GM19455 (cell line): ENCODE results near the gene HOXB7.

Experiments used
- ATAC-seq: cut with Tn5 transposase; IDR thresholded peaks from one replicate; pipeline ENCODE4 v1.9.1; 2021; ENCODE audit not compliant: unreplicated experiment

HOXB7 gene

DNA sequence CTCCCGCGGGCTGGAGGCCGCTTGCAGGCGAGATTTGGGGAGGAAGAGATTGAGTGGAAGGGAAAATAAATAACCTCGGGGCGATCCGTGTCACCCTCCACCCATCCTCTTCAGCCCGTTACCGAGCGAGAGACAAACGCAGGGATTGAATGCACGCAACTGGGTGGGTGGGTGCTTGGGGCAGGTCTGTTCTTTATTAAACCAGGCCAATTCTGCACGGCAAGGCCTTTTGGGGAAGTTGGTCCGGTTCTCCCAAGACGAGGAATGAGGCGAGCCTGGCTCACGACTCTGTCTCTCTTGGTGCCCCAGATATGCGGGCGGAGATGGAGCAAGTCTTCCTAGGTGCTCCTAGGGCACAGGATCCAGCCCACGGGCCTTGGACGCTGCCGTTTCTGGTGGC lies 396 bp upstream of the HOXB7 start:
- ATAC-seq, result no peak

DNA sequence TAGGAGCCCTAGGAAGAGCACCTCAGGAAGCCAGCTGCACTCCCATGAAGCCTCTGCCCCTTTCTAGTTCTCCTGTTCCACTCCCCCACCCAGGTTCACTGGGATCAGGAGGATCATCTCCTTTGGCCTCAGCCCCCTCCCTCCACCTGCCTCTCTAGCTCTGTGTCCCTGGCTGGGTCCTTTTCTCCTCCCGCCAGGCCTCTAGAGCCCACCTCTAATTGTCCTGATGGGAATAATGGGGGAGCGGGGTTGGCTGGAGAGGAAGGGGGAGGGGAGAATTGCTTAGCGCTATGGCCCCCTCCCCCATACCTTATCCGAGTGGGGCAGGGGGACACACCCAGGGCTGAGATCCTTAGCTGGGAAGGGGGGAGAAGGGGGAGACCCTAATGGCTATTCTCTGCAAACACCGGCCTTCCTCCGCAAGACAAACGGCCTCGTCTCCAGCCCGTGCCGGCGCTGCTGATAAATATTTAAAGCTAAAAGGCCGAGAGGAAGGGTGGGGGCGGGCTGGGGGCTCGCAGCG lies 997 bp downstream of the HOXB7 start:
- ATAC-seq, result no peak

DNA sequence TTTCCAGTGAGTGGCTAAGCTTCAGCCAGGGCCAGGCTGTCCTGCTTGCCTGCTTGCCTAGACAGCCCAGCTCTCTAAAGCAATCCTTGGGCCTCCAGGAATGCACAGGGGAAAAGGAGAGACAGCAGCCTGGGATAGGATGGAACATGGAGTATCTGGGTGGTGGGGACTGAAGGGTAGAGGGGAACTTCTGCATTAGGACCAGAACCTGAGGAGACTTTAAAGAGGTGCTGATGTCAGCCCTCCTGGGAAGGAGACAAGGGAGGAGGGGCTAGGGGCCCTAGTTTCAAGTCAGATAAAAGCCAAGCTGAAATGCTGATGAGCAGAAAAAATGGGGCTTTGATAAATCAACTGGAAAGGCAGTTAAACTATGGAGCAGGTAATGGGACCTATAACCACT lies 1.8 kb downstream of the HOXB7 start:
- no peak for ATAC-seq

DNA sequence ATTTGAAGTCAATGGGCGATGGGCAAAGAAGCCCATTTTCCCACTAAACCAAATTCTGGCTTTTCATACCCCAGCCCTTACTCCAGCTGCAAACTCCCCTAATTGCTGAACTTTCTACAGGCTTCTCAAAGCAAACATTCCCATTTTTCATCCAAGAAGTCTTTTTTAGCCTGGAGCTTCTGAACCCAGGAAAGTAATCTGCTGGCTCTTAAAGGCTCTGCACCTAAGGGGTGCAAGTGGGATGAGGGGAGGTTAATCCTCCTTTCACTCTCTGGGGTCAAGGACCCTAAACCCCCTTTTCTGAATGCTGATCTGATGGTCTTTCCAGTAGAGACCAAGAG lies 2.4 kb downstream of the HOXB7 start:
- no peak for ATAC-seq

DNA sequence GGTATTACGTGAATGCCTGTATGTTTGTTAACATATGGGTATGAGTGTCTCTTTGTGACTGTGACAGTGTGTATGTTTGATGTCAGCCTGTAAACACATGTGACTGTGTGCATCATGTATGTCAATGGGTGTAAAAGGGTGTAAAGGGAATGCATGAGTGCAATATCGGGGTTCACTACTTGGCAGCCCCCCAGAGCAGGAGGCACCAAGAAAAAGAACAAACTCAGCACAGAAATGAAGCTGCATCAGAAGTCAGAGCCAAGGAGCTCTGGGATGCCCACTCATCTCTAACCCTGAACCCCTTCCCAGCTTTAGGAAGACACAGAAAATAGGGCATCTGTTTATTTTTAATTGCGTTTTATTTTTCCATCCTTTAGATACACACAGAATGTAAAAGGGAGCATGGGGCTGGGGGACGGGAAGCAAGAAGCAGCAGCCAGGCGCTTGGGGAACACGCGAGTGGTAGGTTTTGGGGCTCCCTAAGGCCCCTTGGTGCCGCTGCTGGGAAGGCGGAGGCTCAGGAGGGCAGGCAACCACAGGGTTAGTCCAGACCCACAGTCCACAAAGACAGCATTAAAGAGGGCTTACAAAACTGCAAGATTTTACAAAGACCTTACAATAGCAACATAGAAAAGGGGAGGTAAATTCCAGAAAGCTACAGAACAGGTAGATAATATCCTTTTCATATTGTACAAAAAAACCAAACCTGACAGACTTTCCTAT lies 3.8 kb downstream of the HOXB7 start:
- ATAC-seq, result no peak

DNA sequence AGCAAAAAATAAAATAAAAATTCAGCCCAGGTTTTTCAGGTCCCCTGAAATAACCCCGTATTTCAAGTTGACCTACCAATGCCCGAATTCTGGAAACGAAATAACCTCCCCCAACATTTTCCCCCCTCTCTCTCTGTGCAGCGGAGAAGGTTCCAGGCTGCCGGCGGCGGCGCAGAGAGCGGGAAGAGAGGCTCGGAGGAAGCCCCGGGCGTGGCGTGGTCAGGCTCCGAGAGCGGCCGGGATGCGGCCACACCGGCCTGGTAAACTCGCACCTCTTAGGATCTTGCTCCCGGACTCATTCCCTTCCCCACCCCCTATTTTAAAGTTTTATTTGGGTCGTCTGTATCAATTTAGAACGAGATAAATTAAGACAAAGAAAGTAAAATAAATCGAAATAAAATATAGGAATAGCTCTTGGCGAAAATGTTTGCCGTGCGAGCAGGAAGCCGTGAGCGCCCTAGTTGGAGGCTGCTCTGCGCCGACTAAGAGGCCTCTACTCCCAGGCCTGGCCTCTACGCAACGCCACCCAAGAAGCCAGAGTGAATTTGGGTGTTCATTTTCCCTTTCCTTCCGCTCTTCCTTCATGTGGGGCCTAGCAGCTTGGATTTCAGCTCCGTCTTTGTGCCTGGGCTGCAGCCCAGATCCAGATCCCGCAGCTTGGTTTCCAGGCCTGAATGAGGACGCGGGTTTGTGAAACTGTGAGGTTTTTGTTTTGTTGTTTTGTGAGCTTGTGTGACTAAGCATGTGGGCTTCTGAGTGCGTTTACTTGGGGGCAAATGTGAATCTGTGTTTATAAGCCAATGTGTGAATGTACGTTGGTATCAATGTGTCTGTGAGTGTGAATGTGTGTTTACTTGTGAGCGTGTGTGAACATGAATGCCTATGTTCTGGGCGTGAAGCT lies 4.6 kb downstream of the HOXB7 start:
- ATAC-seq, result no peak

DNA sequence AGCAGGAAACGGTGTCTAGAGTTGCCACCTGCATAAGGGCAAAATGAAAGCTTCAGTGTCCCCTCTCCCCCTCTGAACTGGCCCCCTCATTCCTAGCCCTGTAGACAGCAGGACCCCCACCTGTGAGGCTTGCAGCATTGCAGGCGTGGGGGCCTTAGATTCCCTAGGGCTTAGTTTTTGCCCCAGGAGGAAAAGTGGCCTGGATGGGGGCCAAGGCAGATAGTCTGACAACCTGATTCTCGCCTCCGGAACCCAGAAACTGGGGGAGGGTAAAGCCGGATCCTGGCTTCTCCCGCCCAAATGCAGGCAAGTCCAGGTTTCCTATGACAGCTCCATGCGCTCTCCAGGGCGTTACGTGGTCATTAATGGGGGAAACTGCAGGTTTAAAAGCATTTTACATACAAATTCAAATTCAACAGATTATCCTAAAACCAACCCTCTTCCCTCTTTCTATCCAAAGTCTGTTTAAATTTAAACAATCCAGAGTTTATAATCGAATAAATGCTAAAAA lies 5.4 kb downstream of the HOXB7 start:
- ATAC-seq, result no peak

DNA sequence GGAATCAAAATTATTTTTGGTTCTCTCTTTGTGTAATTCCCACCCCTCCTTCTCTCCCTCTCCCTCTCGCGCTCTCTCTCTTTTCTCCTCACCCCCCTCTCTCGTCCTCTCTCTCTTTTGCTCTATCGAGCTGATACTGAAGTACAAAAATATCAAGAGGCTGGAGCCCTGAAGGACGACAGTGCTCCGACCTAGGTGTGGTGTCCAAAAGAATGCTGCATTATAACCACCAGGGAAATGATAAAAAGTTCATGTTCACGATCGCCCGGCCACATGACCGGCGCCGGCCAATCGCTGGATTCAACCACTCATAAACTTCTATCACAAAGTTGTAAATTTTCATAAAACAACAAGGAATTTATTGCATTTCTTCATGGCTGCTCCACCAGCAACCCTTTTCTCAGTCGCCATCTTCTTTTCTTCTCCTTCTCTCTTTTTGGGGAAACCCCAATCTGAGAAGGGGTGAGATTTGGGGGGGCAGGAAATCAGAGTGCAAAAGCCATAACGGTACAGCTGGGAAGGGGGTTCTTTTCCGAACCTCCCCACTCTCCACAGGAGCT lies 6.0 kb downstream of the HOXB7 start, which contains the start of gene HOXB6:
Gene HOXB6 (minus strand): TSS at position 217 of the 560 bp plus-strand sequence. CDS start 6,836 bp downstream, outside the sequence.
- ATAC-seq, result no peak

DNA sequence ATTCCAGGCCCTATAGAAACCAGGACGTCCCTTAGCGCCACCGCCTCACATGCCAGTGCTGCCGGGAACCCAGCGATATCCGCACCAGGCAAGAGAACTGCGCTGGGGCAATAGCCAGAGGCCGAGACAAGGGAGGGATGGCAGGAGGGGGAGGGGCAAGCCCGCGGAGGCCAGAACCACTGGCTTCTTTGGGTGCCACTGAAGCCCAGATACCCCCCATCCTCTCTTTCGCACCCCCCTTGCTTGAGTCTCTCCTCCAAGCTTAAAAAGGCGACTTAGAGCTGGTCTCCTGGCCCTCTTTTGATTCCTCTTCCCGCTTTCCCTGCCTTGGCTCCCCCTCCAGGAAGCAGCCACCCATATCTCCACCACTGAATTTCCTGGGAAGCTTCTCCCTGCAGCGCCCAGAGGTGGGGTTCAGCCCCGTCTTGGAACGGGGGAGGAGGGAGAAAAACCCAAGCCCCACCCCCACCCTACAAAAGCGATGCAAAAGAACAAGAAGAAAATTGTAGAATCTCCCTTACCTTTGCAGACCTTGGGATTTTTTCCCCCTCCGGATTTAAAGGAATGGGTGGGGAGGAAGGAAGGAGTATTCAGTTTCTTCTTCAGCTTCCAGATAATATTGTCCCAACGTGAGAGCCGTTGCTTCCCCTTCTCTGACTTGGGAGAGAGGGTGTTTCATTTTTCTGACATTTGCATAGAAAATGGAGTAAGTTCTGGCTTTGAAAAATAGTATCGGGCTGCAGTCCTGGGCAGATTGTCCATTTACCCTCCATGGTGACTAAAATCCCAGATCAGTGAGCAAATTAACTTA lies 6.7 kb downstream of the HOXB7 start:
- no peak for ATAC-seq

DNA sequence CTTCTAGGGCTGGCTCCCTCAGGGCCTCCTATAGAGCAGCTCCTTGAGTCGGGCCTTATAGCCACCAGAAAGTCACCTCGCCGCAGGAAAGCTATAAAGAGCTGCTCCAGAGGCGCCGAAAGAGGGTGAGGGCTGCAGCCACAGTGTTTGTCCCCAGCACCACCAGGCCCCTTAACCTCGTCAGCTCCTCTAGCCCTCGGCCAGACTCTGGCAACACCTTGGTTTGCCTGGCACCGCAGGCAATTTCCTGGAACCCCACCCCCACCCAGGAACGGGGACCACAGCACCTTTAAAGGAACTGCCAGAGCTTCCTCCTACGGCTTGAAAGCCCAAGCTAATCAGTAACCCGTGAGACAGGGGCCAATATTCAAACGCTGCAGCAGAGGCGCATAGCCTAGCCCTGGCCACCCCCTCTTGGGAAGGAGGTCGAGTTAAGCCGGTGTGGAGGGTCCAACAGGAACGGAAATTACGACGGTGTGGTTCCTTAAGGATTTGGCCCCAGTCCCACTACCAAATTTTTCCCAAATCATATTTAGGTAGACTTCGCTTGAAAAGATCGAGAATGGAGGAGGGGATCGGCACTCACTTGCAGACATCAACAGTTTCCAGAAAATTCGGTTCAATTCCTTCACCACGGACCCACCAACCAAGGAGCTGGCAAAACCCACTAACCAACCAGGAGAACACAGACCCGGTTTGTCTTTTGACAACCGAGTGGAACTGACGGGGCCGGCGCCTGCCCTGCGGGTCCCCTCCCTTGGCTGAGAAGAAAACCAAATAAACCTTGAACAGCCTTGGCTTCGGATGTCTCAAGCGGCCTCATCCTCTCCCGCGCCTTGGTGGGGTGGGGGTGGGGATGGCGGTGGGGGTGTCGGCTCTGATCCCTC lies 9.0 kb downstream of the HOXB7 start:
- no peak for ATAC-seq

DNA sequence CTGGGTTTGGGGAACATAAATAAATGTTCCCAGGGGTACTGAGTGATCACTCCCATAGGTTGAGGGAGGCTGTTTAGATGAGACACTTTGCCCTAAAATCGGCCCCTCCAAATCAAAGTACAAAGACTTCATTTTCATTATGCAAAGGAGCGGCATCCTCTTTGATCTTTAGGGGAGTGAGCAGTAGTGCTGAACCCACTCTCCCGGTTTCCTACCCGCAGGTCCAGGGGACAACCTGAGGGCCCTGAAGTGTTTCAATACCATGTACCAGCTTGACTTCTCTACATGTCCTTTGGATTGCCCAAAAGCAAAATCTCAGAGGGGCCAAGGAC lies 9.6 kb downstream of the HOXB7 start:
- ATAC-seq, result no peak

DNA sequence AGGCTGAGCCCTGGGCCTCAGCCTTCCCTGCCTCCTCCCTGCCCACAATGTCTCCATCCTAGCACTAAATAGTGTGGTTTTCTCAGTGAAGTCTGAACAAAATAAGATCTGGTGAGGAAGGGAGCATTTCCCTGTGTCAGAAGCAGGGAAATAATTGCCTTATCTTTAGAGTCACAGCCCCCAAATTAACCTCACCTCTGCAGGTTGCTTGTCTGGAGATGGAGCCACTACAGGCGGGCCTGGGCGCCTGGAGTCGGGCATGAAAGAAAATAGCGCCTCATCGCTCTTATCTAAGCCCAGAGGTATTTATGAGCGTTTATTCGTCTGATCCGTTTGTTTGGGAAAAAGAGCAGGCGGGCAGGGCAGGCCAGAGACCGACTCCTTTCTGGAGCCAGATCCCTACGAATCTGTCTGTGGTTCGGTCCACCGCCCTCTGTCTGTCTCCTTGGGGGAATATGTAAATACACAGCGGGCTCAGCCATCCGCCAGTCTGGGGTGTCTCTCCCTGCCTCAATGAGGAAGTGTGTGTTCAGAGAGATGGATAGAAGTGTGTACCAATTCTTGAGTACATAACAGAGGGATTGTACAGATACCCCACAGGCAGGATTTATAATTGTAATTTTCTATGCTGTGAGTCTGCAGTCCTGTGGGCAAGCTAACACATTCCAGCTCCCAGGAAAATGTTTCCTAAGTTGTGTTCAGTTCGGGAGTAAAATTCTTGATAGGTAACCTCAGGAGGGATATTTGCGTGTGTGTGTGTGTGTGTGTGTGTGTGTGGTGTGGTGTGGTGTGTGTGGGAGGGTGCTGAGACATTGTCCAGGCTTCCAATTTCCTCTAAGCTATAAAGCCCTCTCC lies 10.3 kb downstream of the HOXB7 start:
- ATAC-seq, result no peak

DNA sequence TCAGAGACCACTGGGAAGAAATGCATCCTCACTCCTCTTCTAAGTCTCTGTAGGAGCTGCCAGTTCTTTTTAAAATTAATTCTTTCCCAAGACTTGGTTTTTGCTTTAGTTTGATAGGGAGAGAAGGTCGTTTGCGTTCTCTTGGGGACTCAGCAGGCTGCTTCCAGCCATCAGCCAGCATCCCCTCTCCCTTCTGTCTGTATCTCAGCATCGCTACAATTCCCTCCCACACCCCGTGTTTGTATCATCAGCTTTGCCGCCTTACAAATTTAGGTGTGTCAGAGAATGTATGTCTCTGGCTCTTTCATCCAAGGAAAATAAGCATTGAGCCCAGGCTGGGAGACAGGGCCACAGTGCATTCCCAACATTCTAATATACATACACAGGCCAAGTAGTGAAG lies 11.5 kb downstream of the HOXB7 start:
- ATAC-seq, result no peak

DNA sequence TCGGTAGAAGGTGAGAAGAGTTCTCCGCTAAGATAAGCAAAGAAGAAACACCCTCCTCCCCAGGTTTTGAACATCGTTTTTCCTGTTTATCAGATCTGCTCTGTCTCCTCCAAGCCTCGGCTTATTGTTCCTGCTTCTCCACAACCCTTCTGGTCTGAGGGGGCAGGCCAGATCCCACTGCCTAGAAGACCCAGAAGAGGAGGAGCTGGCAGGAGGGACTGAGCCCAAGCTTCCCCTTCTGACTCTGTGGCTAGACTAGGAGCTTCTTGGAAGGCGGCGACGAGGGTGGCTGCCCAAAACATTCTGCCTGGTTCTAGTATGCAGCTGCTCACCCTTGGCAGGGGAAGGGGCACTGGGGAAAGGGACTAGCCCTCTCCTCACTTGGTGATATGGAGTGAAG lies 12.1 kb downstream of the HOXB7 start:
- ATAC-seq, result no peak

DNA sequence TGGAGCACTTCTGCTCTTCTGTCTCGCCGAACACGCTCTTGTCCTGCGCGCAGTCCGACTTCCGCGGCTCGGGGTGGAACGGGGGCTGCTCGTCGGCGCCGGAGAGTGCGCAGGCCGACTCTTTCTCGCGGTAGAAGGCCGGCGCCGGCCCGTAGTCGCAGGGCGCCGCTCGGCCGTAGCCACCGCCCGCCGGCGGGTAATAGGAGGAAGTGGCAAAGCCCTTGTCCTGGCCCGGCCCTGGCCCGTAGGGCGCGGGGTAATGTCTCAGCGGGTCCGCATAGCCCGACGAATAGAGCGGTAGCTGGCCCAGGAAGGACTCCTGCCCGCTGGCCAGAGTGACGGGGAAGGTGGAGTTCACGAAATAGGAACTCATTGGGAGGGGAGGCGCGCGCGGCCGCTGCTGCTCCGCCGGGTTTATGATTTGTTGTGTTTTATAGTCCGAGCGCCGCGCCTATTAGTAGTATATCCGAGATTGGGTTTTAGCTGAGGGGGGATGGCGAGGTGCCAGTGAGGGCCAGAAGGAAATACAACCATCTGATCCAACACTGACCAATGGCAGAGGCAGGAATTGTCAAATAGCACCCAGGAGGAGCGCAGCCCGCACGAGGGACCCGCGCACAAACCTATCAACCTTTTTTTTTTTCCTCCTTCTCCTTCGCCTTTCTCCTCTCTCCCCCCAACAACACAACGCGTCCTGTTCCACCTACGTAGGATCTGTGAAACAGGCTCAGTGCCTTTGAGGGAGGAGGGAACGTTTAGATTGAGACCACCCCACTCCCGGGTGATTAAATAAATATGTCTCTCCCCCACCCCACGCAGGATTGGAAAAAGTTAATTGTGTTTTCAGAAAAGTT lies 12.8 kb downstream of the HOXB7 start:
- ATAC-seq, result no peak

DNA sequence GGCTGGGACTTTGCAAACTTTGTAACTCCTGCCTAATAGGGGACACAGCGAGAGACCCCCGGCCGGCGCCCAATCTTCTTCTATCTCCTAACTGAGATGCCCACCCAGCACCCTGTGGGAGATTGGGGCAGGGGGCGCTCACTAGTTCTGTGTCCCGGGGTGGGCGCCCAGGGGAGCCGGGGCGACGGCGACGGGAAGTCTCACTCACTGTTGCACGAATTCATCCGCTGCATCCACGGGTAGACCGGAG lies 13.4 kb downstream of the HOXB7 start:
- no peak for ATAC-seq

DNA sequence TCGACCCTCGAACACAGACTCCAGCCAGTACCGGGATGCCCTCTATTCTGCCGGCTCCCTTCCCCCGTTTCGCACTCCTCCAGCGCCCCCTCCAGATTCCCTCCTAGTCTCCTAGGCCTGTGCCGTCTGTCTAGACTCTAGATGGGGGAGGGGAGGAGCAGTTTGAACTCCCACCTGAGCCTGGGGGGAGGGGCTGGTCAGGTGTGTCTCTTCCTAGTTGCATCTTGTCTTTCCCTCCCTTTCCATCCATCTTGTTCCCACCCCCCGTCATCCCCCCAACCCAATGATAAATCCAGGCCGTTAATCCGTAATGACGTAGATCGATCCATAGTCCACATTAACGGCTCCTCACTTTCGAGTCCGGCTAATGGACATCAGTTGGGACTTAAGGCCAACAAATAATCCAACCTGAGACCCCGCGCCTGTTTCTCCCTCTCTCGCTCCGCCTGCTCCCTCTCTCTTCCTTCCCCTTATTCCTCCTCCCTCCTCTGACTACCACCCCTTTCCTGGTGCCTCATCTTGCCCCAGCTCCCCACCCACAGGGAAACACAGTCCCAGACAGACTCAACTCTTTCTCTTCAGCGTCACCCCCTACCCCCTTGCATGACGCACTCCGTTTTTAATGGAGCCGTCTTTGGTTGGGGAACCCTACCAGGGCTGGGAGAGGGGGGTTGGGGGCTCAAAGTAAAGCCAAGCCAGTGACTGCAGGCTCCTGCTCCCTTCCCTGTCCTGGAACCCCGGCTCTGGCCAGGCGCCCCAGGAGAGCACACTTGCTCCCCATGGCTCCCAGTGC lies 13.9 kb downstream of the HOXB7 start:
- ATAC-seq, result no peak
